NT2/D1 (cell line): ENCODE results near the gene FRMD5.

Experiments
- SUZ12 ChIP-seq: IDR thresholded peaks from 2 replicates; pipeline ENCODE4 v1.6.1; 2011; ENCODE audit not compliant: insufficient read length, insufficient read depth; ENCODE audit errors: extremely low read depth
- ZNF274 ChIP-seq: IDR thresholded peaks from 2 replicates; pipeline ENCODE4 v1.6.1; 2011; ENCODE audit warnings: mild to moderate bottlenecking, low read depth, low read length

DNA sequence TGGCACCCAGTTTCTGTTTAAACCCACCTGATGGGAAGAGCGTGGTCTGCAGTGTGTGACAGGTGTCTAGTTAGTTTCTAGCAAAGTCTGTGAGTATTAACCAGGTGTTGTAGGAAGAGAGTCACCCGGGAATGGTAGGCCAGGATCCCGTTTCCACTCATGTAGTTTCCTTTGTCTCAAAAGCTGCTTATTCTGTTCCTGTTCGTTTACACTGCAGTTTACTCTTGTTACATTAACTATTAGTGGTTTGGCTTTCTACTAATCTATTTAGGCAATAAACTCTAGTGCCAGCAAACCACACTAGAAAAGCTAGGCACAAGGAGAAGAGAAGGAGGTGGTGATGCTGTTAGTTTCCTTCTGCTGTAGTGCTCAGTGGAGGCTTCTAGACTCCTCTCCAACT lies 335.5 kb downstream of the FRMD5 start:
- TF ChIP-seq ZNF274, result no peak
- no peak for TF ChIP-seq SUZ12
